ENCODE data around the gene CTDSPL2.

GRCh38 chr15:44565387-44566154 lies 138.1 kb downstream of the CTDSPL2 start:
- TF ChIP-seq CEBPB (IDR thresholded peaks at IDR 0.05; ENCODE audit: low read depth, low read length) (no peak), POLR2A (IDR thresholded peaks at IDR 0.05; ENCODE audit: low read depth, low read length) (no peak), MXI1 (IDR thresholded peaks at IDR 0.05; ENCODE audit: borderline replicate concordance, low read depth, low read length) (no peak), CTCF (conservative IDR thresholded peaks at IDR 0.05; ENCODE audit: low read depth, low read length) (no peak), USF2 (IDR thresholded peaks at IDR 0.05; ENCODE audit: low read depth, low read length) (no peak), SMC3 (IDR thresholded peaks at IDR 0.05; ENCODE audit: low read depth, low read length) (no peak)

Measured in IMR-90 (cell line).